Measurements from ENCODE around the gene ERG.

Gene ERG, protein sequence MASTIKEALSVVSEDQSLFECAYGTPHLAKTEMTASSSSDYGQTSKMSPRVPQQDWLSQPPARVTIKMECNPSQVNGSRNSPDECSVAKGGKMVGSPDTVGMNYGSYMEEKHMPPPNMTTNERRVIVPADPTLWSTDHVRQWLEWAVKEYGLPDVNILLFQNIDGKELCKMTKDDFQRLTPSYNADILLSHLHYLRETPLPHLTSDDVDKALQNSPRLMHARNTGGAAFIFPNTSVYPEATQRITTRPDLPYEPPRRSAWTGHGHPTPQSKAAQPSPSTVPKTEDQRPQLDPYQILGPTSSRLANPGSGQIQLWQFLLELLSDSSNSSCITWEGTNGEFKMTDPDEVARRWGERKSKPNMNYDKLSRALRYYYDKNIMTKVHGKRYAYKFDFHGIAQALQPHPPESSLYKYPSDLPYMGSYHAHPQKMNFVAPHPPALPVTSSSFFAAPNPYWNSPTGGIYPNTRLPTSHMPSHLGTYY

DNA sequence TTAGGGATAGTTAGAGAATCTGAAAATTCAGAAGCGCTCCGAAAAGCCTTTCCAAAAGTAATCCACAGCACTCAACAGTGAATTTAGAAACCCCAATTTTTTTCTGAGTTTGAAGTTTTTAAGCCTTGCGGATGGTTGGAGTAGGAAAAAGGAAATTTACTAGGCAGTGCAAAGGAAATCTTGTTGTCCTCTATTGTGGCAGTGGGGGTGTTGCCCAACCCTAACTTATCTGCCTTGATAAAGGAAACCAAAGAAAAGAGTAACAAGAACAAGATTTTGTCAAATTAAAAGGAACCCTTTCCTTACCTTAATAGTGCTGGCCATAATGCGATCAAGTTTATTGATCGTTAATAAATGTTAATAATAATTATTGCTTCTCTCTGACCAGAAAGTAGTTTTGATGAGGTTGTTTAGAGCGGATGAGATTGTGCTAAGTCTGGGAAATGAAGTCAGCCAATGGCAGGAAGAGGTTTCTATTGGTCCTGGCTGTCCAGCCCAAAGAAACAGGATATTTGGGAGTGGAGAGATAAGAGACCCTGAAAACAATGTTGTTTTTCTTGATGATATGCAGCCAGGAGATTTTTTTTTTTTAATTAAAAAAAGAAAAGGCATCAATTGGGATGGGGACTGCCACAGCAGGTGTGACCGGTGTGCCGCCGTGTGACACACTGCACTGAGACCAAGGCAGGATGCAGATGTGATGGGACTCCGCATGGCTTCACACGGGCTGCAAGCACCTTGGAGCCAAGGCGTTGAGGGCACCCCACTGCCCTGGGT, at the start of gene ERG:
ERG (minus strand) TSS at position 421 of the 777 bp plus-strand sequence; CDS start at position 324, 97 bp downstream.
- DNase-seq (ENCODE audit: low read depth): no peak

DNA sequence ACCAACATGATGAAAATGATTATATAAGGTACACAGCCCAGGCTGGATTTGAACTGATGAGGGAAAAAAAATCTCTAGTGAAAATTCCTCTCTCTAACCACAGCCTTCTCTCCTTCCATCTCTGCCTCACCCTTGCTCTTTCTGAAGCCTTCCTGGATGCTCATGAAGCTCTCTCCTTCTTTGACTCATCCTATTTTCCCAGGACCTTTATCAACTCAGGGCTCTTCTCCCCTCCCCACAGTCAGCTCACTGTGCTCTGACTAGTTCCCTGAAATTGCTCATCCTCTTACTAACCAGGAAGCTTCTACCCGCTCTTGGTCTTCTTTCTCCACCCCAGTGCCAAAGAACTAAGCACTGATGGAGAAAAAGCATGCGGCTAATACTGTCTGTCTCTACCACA, 46.4 kb upstream of the ERG start:
- DNase-seq (ENCODE audit: low read depth): no peak

DNA sequence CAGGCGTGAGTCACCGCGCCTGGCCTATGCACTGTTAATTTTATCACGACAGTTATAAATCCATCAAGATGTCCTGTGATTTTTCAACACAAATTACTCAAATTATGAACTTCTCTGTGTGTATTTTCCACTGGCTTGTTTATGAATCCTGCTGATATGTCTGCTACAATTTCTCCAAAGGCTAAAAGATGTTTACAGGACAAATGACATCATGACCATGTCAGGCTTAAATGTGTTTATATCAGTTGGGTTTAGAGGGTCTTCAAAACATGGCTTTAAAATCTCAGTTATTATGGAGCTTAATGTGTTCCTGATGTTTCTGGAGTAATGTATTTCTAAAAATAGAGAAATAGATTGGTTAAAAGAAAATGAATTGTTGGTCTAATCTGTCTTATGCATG, 44.0 kb upstream of the ERG start:
- DNase-seq (ENCODE audit: low read depth): no peak

DNA sequence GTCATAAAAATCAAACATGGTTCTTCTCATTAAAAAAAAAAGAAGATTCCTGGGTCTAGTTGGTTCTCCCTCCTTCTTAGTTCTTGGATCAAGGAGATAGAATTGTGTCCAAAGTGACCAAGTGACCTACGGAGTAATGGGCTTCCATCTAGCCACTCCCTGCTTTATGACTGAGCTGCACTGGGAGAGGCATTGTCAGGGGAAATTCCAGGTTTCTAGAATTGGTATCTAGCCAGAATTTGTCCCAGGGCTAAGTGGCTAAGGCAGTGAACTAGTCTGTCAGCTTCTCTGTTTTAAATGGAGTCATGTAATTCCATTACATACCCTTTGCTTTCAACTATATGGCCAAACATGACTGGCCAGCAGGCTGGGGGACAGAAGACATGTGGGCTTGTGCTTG, 40.1 kb upstream of the ERG start:
- DNase-seq (ENCODE audit: low read depth): no peak

DNA sequence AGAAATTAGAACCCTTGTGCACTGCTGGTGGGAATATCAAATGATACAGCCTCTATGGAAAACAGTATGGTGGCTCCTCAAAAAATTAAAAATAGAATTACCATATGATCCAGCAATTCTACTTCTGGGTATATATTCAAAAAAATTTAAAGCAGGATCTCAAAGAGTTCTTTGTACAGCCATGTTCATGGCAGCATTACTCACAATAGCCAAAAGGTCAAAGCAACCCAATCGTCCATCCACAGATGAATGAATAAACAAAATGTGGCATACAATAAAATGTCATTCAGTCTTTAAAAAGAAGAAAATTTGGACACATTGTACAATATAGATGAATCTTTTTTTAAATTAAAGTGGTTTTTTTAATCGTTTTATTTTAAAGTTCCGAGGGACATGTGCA, 36.3 kb upstream of the ERG start:
- no peak for DNase-seq (ENCODE audit: low read depth)

DNA sequence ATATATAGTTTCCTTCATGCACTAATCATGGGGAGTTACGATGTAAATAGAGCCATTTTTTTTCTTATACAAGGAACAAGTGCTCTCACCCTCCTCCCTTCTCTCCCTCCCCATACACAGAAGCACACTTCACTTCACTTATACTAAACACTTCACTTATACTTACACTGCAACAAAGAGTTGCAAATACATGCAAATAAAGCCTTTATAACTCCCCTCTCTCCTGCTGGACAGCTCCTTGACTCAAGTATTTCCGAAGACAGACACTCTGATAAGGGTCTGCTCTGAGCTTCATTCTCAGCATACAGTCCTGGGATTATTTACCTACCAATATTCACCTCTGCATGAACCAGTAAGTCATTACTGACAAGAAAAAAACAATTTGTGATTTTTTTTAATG, 35.6 kb upstream of the ERG start:
- no peak for DNase-seq (ENCODE audit: low read depth)

DNA sequence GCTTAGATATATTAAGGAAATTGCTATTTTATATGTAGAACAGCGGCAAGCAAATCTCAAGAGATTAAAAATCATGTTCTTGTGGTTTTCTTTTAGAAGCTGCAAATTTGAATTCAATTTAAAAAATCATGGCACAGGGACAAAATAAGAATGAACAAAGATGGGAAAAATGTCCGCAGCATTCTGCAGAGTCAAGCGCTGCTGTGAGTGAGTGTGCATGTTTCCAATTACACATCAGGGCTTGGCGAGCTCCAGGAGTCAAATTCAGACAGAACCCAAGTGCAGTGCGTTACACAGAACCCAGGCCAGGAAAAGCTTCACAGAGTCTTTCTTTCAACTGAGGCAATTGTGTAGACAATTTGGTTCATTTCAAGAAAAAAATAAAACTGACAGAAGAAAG, 33.3 kb upstream of the ERG start:
- no peak for DNase-seq (ENCODE audit: low read depth)

DNA sequence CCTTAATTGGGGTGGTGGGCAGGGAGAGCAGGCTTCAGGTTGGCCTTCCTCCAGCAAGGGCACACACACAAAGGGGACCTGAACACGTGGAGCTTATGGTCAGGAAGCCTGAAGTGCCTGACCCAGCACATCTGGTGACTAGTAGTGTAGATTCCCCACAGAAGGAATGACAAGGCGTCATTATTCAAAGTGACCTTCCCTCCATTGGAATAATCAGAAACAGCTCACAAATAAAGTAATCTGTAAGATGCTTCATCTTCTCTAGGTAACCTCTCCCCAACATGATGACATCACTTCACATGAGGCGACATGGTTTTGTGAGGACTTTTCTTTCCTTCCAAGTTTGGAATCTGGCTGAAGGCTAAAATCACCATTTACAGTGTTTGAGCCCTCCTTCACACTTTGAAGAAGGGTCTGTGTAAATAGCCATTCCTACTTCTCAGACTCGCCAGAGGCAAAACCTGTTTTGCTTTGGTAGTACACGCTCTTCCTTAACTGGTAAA, 32.8 kb upstream of the ERG start:
- DNase-seq (ENCODE audit: low read depth): no peak

DNA sequence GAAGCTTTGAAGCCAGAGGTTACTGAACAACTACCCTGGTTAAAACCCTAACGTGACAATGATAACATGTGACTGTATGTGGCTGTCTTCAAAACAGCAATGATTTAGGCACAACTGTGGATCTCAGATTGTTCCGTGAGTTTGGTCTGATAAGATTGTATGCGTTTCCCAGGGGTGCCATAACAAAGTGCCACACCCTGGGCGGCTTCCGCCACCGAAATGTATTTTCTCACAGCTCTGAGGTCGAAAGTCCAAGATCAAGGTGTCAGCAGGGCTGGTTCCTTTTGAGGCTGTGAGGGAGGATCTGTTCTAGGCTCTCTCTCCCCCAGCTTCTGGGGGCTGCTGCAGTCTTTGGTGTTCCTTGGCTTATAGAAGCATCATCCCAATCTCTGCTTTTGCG, 29.5 kb upstream of the ERG start:
- no peak for DNase-seq (ENCODE audit: low read depth)

DNA sequence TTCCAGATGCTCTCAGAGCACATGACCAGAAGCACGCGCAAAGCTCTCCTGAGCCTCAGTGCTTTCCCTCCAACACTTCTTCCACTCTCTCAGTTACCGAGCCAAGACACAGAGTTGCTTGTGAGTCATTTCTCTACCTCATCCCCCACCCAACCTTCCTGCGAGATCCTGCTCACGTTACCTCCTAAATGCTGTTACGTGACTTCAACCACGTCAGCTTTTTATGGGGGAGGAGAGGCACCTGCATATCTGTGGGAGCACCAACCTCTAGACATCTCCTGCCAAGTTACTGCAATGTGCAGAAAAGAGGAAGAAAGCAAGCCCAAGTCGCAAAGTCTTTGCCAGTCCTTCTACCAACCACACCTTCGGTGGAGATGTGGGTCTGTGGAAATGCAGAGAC, 27.2 kb upstream of the ERG start:
- DNase-seq (ENCODE audit: low read depth): no peak

DNA sequence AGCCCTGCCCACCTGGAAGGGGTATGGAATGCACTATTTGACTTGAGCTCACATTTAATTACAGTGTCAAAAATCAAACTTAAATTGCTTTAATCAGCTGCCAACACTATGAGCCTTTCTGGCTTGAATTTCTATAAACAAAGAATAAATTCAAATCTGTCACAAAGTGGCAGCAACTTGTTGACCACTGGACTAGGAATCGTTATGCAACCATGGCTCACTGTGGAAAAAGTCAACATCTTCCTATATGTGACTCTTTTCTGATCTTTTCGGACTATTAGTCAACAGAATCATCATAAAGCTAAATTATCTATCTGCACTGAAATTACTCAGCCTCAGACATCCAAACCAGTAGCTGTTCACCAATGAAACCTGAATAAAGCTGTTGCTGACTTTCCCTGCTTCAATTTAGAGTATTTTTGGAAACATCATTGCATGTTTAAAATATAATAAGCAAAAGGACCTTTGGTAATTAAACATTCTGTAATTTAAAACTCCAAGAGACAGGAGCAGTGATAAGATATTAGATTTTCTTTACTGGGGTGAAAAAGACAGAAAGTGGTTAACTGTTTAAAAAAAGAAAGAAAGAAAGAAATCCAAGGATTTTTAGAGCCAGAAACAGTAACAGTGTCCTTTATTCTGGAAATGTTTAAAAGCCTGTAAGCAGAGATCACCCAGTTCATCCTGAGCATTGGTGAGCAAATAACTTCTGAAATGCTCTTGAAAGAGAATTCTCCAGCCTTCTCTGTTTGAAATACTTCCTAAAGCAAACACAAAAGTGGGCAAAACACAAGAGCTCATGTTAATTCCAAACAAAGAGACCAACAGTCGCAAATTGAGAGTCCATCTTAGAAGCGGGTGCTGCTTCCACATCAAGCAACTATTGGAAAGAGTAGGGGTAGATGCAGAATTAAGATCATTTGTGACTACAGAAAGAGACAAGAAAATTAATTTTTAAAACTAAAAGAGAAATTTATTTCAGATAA, 26.2 kb upstream of the ERG start:
- no peak for DNase-seq (ENCODE audit: low read depth)

DNA sequence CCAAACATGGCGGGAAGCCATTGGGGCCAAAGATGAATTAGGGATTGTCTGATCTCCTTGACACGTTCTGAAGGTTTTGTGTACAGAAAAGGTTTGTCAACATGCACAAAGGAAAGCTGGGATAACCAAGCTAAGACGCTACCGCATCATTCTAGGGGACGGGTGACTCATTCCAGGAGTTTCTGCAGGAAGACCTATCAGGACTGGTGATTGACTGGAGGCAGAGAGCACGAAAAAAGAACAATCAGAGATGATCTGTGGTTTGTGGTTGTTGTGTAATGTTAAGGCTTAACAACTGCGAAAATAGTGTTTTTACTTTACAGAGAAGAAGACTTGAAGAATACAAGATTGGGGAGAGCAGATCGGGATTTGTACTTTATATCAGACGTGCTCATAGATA, 22.2 kb upstream of the ERG start:
- no peak for DNase-seq (ENCODE audit: low read depth)

DNA sequence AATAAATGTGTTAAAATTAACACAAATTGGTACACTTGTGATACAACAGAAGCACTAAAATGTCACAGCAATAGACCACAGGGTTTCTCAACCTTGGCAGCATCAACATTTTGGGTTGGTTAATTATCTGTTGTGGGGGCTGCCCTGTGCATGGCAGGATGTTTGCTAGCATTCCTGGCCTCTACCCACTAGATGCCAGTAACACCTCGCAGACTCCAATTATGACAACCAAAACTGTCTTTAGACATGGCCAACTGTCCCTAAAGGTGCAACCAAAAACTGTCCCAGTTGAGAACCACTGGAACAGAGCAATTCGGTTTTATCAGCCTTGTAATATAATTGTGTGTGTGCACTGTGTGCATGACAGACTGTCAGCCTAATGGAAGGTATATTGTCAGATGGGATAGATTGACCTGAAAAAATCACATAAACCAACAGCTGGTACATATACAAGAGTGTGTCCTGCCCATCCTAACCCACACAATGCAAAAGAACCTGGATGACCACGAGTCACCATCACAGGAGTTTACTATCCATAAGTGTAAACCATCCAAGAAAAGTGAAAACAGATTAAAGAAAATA, 13.5 kb upstream of the ERG start:
- DNase-seq (ENCODE audit: low read depth): no peak

DNA sequence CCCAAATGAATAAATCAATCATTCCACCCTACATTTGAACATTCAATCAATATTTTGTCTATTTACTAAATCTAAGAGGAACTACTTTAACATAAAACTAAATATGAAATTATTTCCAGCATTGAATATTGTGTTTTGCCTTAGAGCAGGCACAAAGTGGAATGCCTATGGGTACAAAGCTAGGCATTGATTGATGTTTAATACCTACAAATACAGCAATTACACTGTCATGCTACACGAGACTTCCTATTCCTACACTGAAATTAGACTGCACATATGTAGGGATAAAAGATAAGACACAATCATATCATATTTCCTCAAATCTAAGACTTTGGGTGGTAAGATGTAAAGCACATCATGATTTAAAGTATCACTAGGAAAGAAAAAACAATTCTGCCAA, 12.9 kb upstream of the ERG start:
- no peak for DNase-seq (ENCODE audit: low read depth)

DNA sequence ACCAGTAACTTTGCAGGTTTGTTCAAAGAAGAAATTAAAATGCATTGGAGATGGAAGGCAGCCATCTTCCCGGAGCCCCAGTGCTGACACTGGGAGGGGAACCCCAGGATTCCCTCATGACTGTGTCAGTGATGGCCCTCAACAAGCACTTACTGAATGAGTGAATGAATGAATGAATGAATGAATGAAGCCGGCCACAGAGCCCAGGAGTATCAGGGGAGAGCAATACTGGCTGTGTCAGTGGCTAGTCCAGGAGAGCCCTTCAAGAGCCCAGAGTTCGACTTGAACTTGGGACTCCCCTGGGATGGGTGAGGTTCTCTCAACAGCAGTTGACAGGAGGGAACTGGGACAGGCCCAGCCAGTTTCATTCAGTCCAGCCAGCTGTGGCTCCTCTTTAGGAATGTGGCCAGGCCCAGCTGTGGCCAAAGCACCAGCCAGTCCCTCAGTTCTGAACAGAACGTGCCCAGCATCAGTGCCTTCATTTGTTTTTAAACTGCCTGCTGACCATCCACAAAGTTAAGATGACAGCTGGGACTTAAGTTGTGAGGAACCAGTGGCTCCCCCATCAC, 9.2 kb upstream of the ERG start:
- no peak for DNase-seq (ENCODE audit: low read depth)

DNA sequence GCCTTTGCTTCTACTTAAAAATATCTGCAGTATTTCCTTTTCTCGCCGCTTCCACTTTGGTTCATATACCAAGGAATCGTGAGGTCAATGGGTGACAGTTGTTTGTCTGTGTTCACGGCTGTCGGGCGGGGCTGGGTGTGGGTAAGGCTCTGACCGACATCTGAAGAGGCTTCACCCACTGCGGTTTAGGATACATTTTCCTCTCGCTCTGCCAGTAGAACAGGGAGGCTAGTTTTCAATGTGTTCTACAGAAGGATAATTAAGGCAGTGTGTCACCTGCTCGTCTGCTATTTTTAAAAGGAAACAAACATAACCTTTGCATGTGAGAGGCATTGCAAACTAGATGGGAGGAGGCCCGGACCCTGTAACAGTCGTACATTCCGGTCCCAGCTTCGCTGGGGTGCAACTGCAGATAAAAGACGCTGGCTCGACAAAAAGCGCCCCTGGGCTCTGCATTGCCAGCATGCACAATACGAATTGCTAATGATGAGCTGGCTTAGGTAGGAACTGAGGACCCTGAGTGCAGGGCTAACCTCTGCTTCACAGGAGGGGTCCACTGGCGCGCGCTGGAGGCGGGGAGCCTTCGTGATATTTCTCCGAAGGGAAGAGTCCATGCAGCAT, 8.5 kb upstream of the ERG start:
- no peak for DNase-seq (ENCODE audit: low read depth)

DNA sequence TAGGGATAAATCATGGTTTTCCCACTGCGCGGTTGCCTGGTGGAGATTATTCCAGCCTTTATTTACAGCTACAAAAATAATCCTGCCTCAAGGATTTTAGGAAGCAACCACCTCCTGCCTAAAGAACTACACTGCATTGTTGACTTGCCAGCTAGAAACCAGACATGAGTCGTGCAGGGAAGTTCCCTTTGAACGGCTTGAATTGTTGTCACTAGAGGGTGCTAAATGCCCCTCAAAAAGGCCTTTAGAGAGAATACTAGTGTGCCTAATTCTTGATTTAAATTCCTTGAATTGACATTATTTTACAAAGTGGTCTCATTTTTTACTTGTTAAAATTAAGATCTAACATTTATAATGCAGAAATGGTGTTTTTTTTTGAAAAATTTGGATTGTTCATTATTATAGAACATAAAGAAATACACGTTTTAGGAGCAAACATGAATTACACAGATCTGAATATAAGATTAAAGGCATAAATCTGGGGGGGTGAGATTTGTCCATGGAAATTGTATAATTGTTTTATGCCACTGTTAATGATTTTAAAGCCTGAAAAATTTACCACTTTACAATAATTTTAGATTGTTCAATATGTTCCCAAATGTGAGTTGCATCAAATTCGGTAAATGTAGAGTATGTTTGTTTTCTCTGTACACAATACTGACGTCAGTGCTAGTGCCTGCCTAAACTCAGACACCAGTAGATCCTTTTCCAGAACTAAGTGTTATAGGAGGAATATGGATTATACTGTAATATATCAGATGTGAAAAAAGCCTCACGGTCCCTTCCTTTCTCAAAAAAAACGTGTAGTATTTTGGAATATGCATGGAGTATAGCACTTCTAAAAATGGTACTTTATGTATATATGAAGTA, 7.6 kb upstream of the ERG start:
- DNase-seq (ENCODE audit: low read depth): peak; percentile 11

DNA sequence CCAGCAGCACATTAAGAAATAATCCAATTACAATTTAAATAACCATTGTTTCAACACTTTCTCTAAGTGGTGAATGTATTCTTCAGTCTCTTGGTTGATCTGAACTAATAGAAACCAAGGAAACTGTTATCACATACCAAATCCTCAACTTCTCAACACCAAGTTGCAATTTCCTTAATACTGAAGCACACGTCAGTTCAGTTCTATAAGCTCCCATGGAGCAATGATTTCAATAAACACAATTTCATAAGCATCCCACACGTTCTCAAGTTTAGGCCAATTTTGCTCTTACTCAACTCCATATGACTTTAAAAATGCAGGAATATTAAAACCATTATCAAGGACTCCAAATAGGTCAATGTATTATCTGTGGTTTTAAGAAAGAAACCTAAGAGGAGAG, 5.8 kb upstream of the ERG start:
- DNase-seq (ENCODE audit: low read depth): no peak

DNA sequence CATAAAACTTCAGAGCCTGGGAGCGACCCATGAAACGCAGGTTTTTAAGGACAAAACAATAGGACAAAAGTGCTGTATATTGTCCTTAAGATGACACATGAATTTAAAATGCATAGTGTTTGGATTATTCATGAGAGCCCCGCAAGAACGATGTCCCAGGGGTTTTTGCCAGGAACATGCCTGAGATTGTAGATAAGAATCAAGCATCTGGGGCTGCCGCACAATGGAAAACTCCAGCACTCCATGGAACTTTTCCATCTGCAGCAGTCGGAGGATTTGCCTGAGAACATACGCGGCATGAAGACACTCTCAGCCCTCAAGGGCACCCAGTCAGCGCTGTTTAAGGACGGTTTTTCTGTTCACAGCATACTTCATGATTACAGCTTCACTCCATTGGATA, 5.3 kb upstream of the ERG start:
- DNase-seq (ENCODE audit: low read depth): no peak

DNA sequence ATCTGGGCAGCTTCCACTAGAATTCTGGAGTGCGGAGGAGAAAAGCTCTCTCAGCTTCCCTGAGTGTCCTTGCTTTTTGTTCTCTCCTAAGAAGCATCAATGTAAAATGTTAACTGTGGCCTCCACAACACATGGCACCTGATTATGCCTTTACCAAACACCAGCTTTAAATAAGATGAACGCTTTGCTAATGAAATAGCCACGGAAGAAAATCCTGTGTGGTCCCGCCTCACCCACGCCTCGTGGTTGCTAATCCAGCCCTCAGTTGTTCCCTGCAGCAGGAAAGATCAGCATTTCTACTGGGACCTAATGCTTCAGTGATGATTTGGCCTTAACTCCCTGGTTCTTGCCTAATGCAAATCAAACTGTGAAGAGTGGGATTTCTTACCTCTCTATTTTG, 1.8 kb upstream of the ERG start:
- DNase-seq (ENCODE audit: low read depth): no peak
